Fibroblast of skin of back (primary cell): ENCODE measurements around the gene PIGQ.

Source experiments
- DNase-seq: peaks from one replicate; pipeline ENCODE4 v3.0.0-alpha.2; 2013

Gene PIGQ

DNA sequence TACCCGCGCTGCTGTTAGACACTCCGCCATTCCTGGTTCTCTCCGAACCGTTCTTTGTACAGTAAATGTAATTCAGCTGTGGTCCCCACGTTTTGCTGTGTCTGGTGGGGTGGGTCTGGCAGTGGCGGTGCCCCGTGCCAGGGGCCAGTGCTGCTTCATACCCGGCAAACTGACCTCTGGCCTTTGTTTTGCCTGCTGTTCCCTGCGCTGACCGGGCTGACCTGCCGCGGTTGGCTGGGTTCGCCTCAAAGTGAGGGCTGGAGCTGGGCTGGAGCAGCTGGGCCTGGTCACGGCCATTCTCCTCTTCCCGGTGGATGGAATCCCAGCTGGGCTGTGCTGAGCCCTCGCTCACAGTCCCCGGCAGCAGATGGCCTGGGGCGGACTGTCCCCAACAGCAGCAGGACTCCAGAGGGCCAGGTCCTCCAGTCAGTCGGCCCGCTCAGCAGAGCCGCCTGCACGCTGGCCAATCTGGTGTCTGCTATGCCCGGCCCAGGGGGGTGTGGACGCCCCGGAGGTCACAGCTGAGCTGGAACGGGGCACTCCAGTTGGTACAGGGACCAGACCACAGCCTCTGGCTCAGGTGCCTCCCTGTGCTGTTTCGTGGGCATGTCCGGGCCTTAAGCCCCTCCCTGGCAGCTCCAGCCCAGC lies 59.5 kb downstream of the PIGQ start:
- DNase-seq = no peak

DNA sequence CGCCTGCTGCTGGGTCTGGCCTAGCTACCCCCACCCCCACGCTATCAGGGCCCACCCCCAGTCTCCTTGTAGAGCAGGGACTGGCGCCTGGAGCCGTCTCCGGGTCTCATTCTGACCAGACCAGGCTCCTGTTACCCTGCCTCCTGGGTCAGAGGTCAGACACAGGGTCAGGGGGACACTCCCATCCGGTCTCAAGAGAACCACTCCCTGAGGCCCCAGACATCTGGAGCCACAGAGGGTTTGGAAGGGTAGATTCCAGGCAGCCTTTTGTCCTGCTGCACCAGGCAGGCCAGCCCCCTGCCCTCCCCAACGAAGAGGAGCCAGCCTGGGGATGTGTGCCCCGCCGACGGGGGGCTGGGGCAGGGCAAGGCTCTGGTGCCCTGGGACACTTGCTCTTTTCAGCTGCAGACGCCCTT lies 60.1 kb downstream of the PIGQ start:
- no peak for DNase-seq

DNA sequence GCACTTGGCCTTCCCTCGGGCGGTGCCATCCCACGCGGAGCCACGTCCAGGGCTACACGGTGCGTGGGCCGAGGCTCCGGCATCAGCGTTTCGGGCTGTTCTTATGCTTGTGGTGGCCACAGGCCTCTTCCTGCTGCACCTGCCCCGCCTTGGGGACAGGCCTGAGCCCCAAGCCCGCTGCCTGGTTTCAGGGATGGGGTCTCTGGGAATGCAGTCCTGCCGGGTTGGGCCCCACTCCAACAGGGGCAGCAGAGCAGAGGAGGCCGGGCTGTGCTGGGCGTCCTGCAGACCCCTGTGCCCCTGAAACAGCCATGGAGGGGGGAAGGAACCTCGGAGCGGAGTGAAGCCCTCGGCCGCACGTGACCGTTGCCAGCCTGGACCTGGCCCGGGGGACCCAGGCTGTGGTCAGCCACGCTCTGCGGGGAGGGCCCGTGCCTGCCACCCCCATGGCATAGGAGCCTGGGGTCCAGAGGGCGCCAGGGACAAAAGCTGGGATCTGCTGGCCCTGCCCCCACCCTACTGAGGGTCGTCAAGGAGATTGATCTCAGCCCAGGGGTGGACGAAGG lies 60.6 kb downstream of the PIGQ start:
- no peak for DNase-seq

DNA sequence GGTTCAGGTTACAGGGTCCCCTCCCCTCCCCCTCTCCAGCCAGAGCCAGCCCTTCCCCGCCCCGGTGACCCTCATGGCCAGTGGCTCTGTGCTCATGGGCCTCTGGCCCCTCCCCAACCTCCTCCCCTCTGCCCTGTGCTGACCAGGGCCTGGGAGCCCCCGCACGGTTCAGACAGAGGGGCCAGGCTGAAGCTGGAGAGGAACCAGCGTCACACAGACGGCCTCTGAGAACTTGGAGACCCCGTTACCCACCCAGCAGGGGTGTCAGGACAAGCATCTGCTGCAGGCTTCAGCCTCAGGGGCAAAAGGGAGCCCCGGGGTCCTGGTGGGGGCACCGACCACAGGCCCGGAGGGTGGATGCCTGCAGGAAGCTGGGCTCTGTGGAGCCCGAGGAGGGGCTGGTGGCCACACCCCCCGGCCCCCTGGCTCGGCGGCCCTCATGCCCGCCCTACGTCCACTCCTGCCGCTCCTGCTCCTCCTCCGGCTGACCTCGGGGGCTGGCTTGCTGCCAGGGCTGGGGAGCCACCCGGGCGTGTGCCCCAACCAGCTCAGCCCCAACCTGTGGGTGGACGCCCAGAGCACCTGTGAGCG lies 61.1 kb downstream of the PIGQ start, which contains the start of gene WFIKKN1:
WFIKKN1 (plus strand) TSS at position 171 of the 591 bp plus-strand sequence; CDS start at position 440, 269 bp downstream.
- no peak for DNase-seq

DNA sequence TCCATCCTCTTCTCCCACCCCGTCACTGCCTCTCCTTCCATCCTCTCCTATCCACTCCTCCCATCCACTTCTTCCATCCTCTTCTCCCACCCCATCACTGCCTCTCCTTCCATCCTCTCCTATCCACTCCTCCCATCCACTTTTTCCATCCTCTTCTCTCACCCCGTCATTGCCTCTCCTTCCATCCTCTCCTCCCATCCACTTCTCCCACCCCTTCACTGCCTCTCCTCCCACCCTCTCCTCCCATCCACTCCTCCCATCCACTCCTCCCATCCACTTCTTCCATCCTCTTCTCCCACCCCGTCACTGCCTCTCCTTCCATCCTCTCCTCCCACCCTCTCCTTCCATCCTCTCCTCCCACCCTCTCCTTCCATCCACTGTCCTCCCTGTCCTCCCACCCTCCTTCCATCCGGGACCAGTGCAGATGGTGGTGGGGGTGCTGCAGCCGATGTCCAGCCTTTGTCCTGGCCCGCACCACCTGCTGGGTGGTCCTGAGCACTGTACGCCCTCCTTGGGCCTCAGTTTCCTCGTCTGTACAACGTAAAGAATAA lies 62.1 kb downstream of the PIGQ start:
- DNase-seq = no peak

DNA sequence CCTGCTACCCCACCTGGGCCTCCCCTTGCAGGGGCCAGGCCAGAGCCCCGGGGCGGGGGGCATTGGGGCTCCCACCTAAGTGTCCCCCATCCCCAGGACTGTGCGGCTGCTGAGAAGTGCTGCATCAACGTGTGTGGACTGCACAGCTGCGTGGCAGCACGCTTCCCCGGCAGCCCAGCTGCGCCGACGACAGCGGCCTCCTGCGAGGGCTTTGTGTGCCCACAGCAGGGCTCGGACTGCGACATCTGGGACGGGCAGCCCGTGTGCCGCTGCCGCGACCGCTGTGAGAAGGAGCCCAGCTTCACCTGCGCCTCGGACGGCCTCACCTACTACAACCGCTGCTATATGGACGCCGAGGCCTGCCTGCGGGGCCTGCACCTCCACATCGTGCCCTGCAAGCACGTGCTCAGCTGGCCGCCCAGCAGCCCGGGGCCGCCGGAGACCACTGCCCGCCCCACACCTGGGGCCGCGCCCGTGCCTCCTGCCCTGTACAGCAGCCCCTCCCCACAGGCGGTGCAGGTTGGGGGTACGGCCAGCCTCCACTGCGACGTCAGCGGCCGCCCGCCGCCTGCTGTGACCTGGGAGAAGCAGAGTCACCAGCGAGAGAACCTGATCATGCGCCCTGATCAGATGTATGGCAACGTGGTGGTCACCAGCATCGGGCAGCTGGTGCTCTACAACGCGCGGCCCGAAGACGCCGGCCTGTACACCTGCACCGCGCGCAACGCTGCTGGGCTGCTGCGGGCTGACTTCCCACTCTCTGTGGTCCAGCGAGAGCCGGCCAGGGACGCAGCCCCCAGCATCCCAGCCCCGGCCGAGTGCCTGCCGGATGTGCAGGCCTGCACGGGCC lies 62.9 kb downstream of the PIGQ start:
- DNase-seq = no peak

DNA sequence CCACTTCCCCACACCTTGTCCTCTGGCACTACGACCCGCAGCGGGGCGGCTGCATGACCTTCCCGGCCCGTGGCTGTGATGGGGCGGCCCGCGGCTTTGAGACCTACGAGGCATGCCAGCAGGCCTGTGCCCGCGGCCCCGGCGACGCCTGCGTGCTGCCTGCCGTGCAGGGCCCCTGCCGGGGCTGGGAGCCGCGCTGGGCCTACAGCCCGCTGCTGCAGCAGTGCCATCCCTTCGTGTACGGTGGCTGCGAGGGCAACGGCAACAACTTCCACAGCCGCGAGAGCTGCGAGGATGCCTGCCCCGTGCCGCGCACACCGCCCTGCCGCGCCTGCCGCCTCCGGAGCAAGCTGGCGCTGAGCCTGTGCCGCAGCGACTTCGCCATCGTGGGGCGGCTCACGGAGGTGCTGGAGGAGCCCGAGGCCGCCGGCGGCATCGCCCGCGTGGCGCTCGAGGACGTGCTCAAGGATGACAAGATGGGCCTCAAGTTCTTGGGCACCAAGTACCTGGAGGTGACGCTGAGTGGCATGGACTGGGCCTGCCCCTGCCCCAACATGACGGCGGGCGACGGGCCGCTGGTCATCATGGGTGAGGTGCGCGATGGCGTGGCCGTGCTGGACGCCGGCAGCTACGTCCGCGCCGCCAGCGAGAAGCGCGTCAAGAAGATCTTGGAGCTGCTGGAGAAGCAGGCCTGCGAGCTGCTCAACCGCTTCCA lies 63.7 kb downstream of the PIGQ start:
- DNase-seq = no peak
